Activated T-cell treated with anti-CD3 and anti-CD28 coated beads, Interleukin-2, amount 50 U/mL, for 4 hours (primary cell): Measurements from ENCODE around the gene NCOR1. TPM values are rescaled to one million over a fixed set of nuclear protein-coding genes. Genes with fewer than 3 reads are reported as not detected.
"Not testable (repeated sequence)": the region's sequence is repeated elsewhere in the genome, so short reads cannot be mapped to it uniquely, and the experiment has no call there.

Source experiments
- ATAC-seq, 2 donors: fragments of 200-7000 bp; cut with Tn5 transposase; one replicate each; pipeline ENCODE4 v1.10.0; 2021
- DNase-seq: peaks from one replicate; pipeline ENCODE4 v3.0.0-alpha.2; 2020
- H3K27me3 Mint-ChIP-seq: one replicate; pipeline ENCODE4 v1.8.0; 2021; ENCODE audit warnings: low read depth, mixed read lengths
- H3K36me3 Mint-ChIP-seq: one replicate; pipeline ENCODE4 v1.8.0; 2022; ENCODE audit warnings: mixed read lengths; ENCODE audit not compliant: insufficient read depth
- H3K4me1 Mint-ChIP-seq: one replicate; pipeline ENCODE4 v1.8.0; 2021; ENCODE audit warnings: low read depth, mixed read lengths
- H3K4me3 Mint-ChIP-seq: one replicate; pipeline ENCODE4 v1.8.0; 2021; ENCODE audit warnings: mild to moderate bottlenecking, moderate library complexity, mixed read lengths
- H3K9me3 Mint-ChIP-seq: one replicate; pipeline ENCODE4 v1.8.0; 2021; ENCODE audit warnings: mixed read lengths
- total RNA-seq, 3 donors: library from RNA; stranded (reverse); gene quantifications; one replicate each; pipeline ENCODE4 v1.2.1, GENCODE V29; 2021

NCOR1 gene
- total RNA-seq, 3 donors from 2014 or later: 86.4 to 107 (median 92.2) TPM

DNA sequence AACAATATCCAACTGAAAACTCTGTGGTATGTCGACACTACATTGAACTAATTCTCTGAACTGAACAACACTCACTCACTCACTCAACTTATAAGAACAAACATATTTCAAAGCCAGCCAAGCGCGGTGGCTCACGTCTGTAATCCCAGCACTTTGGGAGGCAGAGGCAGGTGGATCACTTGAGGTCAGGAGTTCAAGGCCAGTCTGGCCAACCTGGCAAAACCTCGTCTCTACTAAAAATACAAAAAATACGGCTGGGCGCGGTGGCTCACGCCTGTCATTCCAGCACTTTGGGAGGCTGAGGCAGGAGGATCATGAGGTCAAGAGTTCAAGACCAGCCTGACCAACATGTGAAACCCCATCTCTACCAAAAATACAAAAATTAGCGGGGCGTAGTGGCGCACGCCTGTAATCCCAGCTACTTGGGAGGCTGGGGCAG lies 13.6 kb downstream of the NCOR1 start:
- not testable (repeated sequence) for H3K9me3 Mint-ChIP-seq
- H3K4me1 Mint-ChIP-seq: peaks cover 64% of the 10 kb centered on the region

DNA sequence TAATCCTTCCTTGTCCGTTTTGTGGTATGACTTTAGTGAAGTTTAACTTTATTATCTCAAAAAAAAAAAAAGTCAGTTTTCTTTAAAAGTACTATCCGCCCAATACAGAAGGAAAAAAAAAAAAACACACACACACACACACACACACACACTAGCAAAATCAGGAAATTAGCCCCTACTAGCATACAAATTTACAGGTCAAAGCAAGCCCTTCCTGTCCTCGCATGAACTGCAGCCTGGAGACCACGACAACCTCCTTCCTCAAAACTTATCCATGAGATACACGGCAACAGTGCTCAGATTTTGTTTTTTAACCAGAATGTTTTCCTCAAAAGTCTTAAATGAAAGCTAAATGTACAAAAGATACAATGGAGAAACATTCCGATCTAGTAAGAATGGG lies 16.2 kb downstream of the NCOR1 start:
- Mint-ChIP-seq H3K4me1 (peaks cover 57% of the 10 kb centered on the region), H3K4me3 (peak overlapping the region; percentile 2), H3K27me3 (no peaks in the 10 kb centered on the region), H3K36me3 (peaks cover 9% of the 10 kb centered on the region), H3K9me3 (no peaks in the 10 kb centered on the region)
- no peak for ATAC-seq
- DNase-seq: no peak

More for the DNA sequence above, 13.6 kb downstream of the NCOR1 start:
- not testable (repeated sequence) for H3K4me3 Mint-ChIP-seq, H3K36me3 Mint-ChIP-seq, DNase-seq, ATAC-seq, H3K27me3 Mint-ChIP-seq

DNA sequence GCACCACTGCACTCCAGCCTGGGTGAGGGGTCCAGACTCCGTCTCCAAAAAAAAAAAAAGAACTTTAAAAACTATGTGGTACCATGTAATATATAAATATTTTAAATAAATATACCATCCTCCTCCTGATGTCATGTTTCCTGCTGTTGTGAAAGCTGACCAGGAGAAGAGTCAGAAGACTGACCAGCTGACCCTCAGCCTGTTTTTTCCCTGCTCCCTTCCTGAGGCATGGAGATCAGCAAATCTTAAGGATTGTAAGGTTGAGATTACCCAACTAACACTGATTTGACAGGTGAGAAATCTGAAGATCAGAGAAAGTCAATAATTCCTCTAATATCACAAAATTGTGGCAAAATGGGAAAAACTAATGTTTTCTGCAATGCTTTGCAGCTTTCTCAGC lies 18.1 kb downstream of the NCOR1 start:
- H3K27me3 Mint-ChIP-seq: no peaks in the 10 kb centered on the region
- no peak overlapping the region for H3K4me3 Mint-ChIP-seq
- ATAC-seq (no peak), DNase-seq (no peak)
- no peaks in the 10 kb centered on the region for H3K9me3 Mint-ChIP-seq
- peaks cover 44% of the 10 kb centered on the region for H3K4me1 Mint-ChIP-seq
- H3K36me3 Mint-ChIP-seq: peaks cover 19% of the 10 kb centered on the region

DNA sequence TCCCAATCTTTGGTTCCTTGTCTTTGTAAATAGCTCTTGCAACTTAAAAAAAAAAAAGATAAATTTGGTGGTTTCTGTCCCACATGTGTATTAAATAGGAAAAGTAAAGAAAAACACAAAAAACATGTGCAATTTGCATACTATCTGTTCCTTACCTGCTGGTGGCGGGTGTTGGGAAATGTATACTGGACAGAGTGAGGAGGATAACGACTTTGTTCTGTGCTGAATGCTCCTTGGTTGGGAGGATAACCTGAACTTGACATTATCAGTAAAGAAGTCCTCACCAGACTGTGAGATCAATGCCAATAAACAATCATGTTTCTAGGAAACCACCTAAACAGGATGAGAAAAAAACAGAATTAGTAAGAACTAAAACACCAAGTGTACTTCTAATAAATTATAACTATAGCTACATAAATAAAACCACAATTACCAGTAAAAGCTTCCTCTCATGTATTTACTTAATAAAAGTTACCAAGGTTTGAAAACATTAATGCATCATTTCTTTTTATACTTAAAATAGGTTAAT lies 21.0 kb downstream of the NCOR1 start:
- H3K9me3 Mint-ChIP-seq, H3K4me3 Mint-ChIP-seq, H3K27me3 Mint-ChIP-seq, ATAC-seq, DNase-seq: not testable (repeated sequence)
- Mint-ChIP-seq H3K4me1 (peaks cover 28% of the 10 kb centered on the region), H3K36me3 (peaks cover 30% of the 10 kb centered on the region)

DNA sequence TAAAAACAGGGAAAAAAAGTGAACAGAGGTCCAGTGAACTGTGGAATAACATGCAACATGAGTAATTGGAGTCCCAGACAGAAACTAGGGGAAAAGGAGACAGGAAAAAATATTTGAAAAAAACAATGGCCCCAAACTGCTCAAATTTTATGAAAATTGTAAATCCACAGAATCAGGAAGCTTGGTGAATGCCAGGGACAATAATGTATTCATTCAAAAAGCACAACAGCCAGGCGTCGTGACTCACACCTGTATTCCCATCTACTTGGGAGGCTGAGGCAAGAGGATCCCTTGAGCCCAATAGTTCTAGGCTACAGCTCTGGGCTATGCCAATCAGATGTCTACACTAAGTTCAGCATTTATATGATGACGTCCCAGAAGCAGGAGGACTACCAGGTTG lies 23.7 kb downstream of the NCOR1 start:
- peaks cover 22% of the 10 kb centered on the region for H3K4me1 Mint-ChIP-seq
- ATAC-seq (no peak), DNase-seq (no peak)
- H3K4me3 Mint-ChIP-seq: no peak overlapping the region
- peaks cover 29% of the 10 kb centered on the region for H3K36me3 Mint-ChIP-seq
- H3K27me3 Mint-ChIP-seq: no peaks in the 10 kb centered on the region
- H3K9me3 Mint-ChIP-seq: no peaks in the 10 kb centered on the region

DNA sequence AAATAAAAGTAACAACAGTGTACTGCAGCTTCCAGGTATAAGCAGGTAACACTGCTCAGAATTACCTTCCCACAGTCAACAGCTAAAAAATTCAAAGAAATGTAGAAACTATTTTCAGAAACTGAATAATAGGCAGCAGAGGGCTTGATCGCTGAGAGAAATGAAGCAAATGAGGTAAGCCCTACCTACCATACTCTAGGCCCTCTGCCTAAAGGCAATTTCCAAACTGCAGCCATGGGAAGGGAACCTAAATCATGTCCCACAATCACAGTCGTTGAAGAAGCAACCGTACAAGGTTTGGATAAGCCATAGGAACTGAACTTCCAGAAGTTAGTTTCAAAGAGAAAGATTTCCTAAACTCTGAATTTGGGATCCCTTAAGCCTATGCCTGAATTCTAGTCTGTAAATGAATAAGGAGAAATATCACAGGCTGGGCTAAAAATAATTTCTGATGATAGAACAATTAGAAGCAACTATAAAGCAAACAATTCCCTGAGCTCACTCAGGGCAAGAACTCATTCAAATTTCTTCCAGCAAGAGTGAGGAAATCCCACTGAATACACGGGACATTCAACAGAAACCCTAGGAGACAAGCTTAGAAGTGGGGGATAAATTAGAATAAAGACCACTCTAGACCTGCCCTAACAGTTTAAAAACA lies 24.5 kb downstream of the NCOR1 start:
- no peak for ATAC-seq
- Mint-ChIP-seq H3K4me3 (no peak overlapping the region), H3K36me3 (peaks cover 30% of the 10 kb centered on the region), H3K9me3 (no peaks in the 10 kb centered on the region), H3K27me3 (no peaks in the 10 kb centered on the region), H3K4me1 (peaks cover 22% of the 10 kb centered on the region)
- DNase-seq: no peak

DNA sequence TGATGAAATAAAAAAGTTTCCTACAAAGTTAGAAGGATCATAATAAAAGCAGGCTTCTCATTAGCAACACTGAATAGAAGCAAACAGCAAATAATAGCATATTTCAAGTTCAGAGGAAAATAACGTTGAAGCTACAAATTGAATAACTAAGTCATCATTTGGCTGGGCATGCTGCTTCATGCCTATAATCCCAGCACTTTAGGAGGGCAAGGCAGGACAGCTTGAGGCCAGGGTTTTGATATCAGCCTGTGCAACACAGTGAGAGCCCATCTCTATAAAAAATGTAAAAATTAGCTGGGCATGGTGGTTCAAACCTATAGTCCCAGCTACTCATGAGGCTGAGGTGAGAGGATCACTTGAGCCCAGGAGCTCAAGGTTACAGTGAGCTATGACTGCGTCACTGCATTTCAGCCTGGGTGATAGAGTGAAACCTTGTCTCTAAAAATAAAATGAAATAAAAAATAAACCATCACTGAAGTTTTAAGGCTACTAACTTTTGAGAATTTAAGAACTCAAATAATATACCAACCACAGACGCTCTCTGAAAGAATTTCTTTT lies 25.5 kb downstream of the NCOR1 start:
- H3K4me1 Mint-ChIP-seq: peaks cover 17% of the 10 kb centered on the region
- no peak for DNase-seq
- peaks cover 37% of the 10 kb centered on the region for H3K36me3 Mint-ChIP-seq
- no peaks in the 10 kb centered on the region for H3K9me3 Mint-ChIP-seq
- no peak for ATAC-seq
- no peak overlapping the region for H3K4me3 Mint-ChIP-seq
- H3K27me3 Mint-ChIP-seq: no peaks in the 10 kb centered on the region

DNA sequence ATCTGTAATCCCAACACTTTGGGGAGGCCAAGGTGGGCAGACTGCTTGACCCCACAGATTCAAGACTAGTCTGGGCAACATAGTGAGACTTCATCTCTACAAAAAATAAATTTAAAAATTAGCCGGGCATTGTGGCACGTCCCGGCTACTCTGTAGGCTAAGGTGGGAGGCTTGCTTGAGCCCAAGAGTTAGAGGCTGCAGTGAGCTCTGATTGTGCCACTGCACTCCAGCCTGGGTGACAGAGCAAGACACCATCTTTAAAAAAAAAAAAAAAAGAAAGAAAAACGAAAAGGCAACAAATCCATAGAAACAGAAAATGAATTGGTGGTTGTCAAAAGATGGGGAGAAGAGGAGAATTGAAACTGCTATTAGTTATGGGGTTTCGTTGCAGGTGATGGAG lies 27.7 kb downstream of the NCOR1 start:
- peaks cover 40% of the 10 kb centered on the region for H3K36me3 Mint-ChIP-seq

DNA sequence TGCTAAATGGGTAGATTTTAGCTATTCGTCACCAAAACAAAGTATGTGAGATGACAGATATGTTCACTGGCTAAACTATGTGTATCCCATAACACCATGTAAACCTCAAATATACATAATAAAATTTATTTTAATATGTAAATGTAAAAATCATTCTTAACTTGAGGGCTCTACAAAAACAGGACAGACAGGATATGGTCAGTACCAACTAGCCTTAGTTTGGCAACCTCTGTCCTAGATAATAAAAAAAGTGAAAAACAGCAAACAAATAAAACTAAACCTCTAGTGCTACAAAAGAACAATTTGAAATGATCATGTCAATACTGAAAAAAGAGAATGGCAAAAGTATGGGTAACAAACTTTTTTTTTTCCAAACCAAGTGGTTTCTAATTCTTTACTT lies 33.8 kb downstream of the NCOR1 start:
- Mint-ChIP-seq H3K9me3 (no peaks in the 10 kb centered on the region), H3K36me3 (peaks cover 32% of the 10 kb centered on the region), H3K27me3 (no peaks in the 10 kb centered on the region), H3K4me1 (peaks cover 32% of the 10 kb centered on the region), H3K4me3 (no peak overlapping the region)
- DNase-seq (no peak), ATAC-seq (no peak)

More for the DNA sequence above, 27.7 kb downstream of the NCOR1 start:
- no peak for ATAC-seq
- Mint-ChIP-seq H3K9me3 (no peaks in the 10 kb centered on the region), H3K27me3 (no peaks in the 10 kb centered on the region), H3K4me3 (no peak overlapping the region), H3K4me1 (peaks cover 25% of the 10 kb centered on the region)
- no peak for DNase-seq

DNA sequence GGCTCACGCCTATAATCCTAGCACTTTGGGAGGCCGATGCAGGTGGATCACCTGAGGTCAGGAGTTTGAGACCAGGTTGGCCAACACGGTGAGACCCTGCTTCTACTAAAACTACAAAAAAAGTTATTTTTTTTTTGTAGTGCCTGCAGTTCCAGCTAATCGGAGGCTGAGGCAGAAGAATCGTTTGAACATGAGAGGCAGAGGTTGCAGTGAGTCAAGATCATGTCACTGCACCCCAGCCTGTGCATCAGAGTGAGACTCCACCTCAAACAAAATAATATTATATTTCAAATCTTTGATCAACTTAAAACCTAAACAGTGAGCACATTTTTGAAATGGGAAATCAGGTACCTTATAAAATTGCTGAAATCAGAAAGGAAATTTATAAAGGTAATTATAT lies 36.5 kb downstream of the NCOR1 start:
- Mint-ChIP-seq H3K4me3 (no peak overlapping the region), H3K4me1 (peaks cover 25% of the 10 kb centered on the region)
- ATAC-seq: no peak

DNA sequence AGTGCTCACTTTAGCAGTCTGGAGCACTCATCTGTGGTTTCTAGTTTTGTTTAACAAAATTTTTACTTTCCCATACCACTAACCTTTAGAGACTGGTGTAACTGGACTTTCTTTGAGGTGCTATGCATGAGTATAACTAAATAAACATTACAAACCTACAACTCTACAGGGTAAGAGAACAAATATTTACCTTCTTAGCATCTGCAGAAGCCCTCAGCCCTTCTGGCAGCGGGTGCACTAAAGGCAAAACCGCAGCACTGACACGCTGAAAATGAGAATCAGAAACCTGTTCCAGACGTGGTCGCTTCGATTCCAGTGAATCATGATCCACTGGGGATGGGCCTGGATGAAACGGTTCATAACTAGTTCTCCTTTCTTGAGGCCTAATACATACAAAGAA lies 43.7 kb downstream of the NCOR1 start:
- H3K27me3 Mint-ChIP-seq: no peaks in the 10 kb centered on the region
- ATAC-seq (no peak), DNase-seq (no peak)
- peaks cover 10% of the 10 kb centered on the region for H3K4me1 Mint-ChIP-seq
- no peaks in the 10 kb centered on the region for H3K9me3 Mint-ChIP-seq
- H3K36me3 Mint-ChIP-seq: peaks cover 20% of the 10 kb centered on the region
- no peak overlapping the region for H3K4me3 Mint-ChIP-seq

More for the DNA sequence above, 36.5 kb downstream of the NCOR1 start:
- no peaks in the 10 kb centered on the region for H3K9me3 Mint-ChIP-seq
- DNase-seq: no peak
- no peaks in the 10 kb centered on the region for H3K27me3 Mint-ChIP-seq
- H3K36me3 Mint-ChIP-seq: peaks cover 15% of the 10 kb centered on the region

DNA sequence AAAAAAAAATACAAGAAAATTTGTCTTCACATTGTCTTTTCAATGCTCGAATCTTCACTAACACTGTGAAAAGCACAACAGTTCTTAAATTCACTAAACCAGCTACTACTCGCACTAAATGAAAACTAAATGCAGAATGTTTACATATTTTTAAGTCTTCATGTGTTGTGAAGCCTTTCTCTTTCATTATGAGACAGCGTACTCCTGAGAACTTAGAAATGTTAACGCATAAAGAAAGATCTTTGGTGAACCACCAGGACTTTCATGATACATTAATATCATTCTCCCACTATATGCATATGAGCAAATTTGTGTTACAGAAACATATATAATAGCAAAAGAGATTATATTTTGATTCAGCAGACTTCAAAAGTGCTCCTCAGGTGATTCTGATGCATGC lies 48.6 kb downstream of the NCOR1 start:
- H3K9me3 Mint-ChIP-seq, H3K4me3 Mint-ChIP-seq, H3K27me3 Mint-ChIP-seq, DNase-seq, H3K4me1 Mint-ChIP-seq, ATAC-seq: not testable (repeated sequence)
- peaks cover 22% of the 10 kb centered on the region for H3K36me3 Mint-ChIP-seq

DNA sequence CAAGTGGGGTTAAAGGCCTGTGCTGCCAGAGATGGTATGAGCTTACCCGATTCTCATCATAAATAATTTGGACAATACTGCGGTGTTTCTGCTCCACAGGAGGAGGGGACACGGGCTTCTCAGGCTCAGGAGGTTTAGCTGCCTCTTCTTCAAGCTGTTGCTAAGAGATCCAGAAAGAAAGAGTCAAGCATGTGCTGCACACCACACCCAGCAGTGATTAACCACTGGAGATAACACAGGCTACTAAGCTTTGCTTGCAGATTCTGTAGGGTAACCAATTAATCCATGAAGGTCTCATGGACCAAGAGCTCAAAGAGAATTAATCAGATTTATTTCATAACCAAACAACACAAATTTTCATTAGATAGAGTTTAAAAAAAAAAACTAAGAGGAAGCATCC lies 56.6 kb downstream of the NCOR1 start:
- Mint-ChIP-seq H3K36me3 (peaks cover 23% of the 10 kb centered on the region), H3K4me3 (no peak overlapping the region), H3K9me3 (no peaks in the 10 kb centered on the region), H3K4me1 (peaks cover 3% of the 10 kb centered on the region), H3K27me3 (no peaks in the 10 kb centered on the region)
- DNase-seq (no peak), ATAC-seq (no peak)

DNA sequence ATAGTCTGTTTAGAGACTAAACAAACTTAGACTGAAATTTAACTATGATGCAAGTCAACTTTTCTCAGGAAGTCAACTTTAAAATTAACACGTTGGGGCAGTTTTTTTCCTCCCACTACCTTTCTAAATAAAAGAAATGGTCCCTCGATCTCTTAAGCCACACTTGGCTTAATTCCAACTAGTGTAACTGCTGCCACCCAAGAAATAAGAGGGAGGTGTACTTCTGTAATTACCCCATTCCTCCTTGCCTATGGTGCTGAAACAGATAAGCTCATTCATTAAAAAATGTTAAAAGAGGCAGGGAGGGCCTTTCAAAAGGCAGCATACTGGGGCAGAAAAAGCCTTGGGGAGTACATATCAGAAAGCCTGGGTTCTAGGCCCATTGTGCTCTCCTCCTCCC lies 59.8 kb downstream of the NCOR1 start:
- no peak overlapping the region for H3K4me3 Mint-ChIP-seq
- ATAC-seq (no peak), DNase-seq (no peak)
- H3K4me1 Mint-ChIP-seq: no peaks in the 10 kb centered on the region
- H3K27me3 Mint-ChIP-seq: no peaks in the 10 kb centered on the region
- peaks cover 35% of the 10 kb centered on the region for H3K36me3 Mint-ChIP-seq
- peaks cover 4% of the 10 kb centered on the region for H3K9me3 Mint-ChIP-seq

DNA sequence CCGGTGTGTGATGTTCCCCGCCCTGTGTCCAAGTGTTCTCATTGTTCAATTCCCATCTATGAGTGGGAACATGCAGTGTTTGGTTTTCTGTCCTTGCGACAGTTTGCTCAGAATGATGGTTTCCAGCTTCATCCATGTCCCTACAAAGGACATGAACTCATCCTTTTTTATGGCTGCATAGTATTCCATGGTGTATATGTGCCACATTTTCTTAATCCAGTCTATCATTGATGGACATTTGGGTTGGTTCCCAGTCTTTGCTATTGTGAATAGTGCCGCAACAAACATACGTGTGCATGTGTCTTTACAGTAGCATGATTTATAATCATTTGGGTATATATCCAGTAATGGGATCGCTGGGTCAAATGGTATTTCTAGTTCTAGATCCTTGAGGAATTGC lies 63.0 kb downstream of the NCOR1 start:
- H3K4me3 Mint-ChIP-seq, DNase-seq, ATAC-seq, H3K9me3 Mint-ChIP-seq, H3K4me1 Mint-ChIP-seq, H3K27me3 Mint-ChIP-seq: not testable (repeated sequence)
- H3K36me3 Mint-ChIP-seq: peaks cover 47% of the 10 kb centered on the region
